BLaER1 treated with 17β-estradiol and CSF1 and Interleukin-3, amounts not matched to agents 10 nM and 100 nM (cell line): ENCODE data around the gene LIN7A.

Experiments used
- H3K27ac ChIP-seq, 11 experiments: shearing (Covaris generic); formaldehyde crosslinking; 2 replicates each; pipeline ENCODE4 v1.8.1; 2022
- H3K27me3 ChIP-seq, 11 experiments: shearing (Covaris generic); formaldehyde crosslinking; 2 replicates each; pipeline ENCODE4 v1.8.1; 2022
- H3K36me3 ChIP-seq, 11 experiments: shearing (Covaris generic); formaldehyde crosslinking; 2 replicates each; pipeline ENCODE4 v1.8.1; 2022
- H3K4me1 ChIP-seq, 10 experiments: shearing (Covaris generic); formaldehyde crosslinking; 2 replicates each; pipeline ENCODE4 v1.8.1; 2022
- H3K4me2 ChIP-seq, 11 experiments: shearing (Covaris generic); formaldehyde crosslinking; 2 replicates each; pipeline ENCODE4 v1.8.1; 2022
- H3K4me3 ChIP-seq, 10 experiments: shearing (Covaris generic); formaldehyde crosslinking; 2 replicates each; pipeline ENCODE4 v1.8.1; 2022
- H3K9ac ChIP-seq, 11 experiments: shearing (Covaris generic); formaldehyde crosslinking; 2 replicates each; pipeline ENCODE4 v1.8.1; 2022
- H3K9me3 ChIP-seq, 11 experiments: shearing (Covaris generic); formaldehyde crosslinking; replicated peaks in 1 of 11; 2 replicates each; pipeline ENCODE4 v1.8.1; 2022
- H4K20me1 ChIP-seq, 11 experiments: shearing (Covaris generic); formaldehyde crosslinking; 2 replicates each; pipeline ENCODE4 v1.8.1; 2022
- Cebpa-rat ChIP-seq, 11 experiments: shearing (Covaris generic); IDR thresholded peaks; 2 replicates each; pipeline ENCODE4 v1.8.1; 2022

Gene LIN7A

DNA sequence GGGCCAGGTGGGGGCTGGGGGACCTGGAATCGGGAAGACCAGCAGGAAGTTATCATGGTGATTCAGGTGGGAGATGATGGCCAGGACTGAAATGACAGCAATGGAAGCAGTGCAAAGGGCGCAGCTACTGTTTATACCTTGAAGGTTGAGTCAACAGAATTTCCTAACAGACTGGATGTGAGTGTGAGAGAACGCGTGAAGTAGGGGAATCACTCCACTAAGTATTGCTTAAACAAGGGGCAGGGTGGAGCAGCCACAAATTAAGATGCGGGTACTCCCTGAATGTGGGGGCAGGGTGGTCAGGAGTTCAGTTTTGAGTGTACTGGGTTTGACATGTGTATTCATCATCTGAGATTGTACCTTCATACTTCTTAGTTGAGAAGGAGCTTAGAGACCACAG, 175.9 kb downstream of the LIN7A start:
- Histone ChIP-seq H4K20me1 (no peaks in the 10 kb centered on the region), H3K27ac (no peak overlapping the region), H3K9me3 (no peaks in the 10 kb centered on the region), H3K4me1 (no peaks in the 10 kb centered on the region), H3K4me2 (no peak overlapping the region), H3K27me3 (no peaks in the 10 kb centered on the region), H3K4me3 (no peak overlapping the region), H3K36me3 (no peaks in the 10 kb centered on the region), H3K9ac (no peak overlapping the region)
- no peak for TF ChIP-seq Cebpa-rat (IDR thresholded peaks at IDR 0.05)

DNA sequence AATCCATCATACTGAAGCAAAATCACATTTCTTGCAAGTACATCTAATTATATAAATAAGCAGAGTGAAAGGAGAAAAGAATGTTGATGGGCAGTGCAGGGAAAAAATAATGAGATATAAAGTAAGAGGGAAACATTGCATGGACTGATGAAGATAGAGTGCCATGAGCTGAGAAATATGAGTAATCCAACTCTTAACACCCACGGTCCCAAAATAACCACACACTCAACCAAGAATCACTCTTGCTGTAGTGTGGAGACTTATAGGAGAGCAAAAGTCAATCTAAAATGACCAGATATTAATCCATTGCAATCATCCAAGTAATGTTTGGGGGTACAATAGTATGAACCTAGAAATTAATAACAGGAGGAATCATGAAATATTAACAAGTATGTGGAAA, 180.9 kb downstream of the LIN7A start:
- TF ChIP-seq Cebpa-rat (IDR thresholded peaks at IDR 0.05) = no peak
- no peak overlapping the region for H3K4me3 ChIP-seq
- H3K9ac ChIP-seq = no peak overlapping the region
- H3K27me3 ChIP-seq = no peaks in the 10 kb centered on the region
- no peaks in the 10 kb centered on the region for H3K4me1 ChIP-seq
- no peaks in the 10 kb centered on the region for H4K20me1 ChIP-seq
- no peak overlapping the region for H3K27ac ChIP-seq
- no peaks in the 10 kb centered on the region for H3K36me3 ChIP-seq
- no peaks in the 10 kb centered on the region for H3K9me3 ChIP-seq
- H3K4me2 ChIP-seq = 0 out of 22 replicates have a peak overlapping the region, but pooled peaks of 1 of the 11 experiments have one; percentile 4

DNA sequence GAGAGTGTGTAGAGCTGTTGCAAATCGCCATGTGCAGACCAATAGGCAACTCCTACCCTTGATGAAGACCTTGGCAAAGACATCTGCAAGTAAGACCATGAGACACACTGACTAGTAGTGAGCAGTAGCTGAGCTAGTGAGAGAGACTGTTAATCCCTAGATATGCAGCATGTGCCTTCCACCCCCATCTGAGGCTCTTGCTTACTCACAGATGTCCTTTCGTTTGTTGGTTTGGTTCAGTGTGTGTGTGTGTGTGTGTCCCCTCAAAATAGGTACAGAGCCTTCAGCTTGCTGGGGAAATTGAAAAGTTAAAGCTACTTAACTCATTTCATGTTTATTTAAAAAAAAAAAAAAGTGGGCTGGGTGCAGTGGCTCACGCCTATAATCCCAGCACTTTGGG, 183.5 kb downstream of the LIN7A start:
- H3K4me2 ChIP-seq = no peak overlapping the region
- no peaks in the 10 kb centered on the region for H4K20me1 ChIP-seq
- H3K4me1 ChIP-seq = no peaks in the 10 kb centered on the region
- H3K4me3 ChIP-seq = no peak overlapping the region
- no peak for TF ChIP-seq Cebpa-rat (IDR thresholded peaks at IDR 0.05)
- H3K36me3 ChIP-seq = no peaks in the 10 kb centered on the region
- no peaks in the 10 kb centered on the region for H3K9me3 ChIP-seq
- no peaks in the 10 kb centered on the region for H3K27me3 ChIP-seq
- no peak overlapping the region for H3K9ac ChIP-seq
- no peak overlapping the region for H3K27ac ChIP-seq

DNA sequence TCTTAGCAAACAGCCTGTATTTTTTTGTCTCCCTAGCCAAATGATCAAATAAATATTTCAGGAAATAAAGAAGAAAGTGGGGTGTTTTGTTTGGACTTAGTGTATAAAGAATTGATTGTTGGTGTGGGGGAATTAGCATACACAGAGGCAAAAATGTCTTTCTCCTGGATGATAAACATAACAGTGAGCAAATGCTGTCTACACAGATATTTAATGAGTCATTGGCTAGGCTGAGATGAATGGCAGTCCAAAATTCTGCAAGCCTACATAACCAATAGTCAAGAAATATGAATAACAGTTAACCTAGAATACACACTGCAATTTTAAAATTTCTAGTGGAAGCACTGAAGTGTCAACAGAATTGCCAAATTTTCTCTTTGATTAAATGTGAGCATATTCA, 185.3 kb downstream of the LIN7A start:
- TF ChIP-seq Cebpa-rat (IDR thresholded peaks at IDR 0.05) = no peak

DNA sequence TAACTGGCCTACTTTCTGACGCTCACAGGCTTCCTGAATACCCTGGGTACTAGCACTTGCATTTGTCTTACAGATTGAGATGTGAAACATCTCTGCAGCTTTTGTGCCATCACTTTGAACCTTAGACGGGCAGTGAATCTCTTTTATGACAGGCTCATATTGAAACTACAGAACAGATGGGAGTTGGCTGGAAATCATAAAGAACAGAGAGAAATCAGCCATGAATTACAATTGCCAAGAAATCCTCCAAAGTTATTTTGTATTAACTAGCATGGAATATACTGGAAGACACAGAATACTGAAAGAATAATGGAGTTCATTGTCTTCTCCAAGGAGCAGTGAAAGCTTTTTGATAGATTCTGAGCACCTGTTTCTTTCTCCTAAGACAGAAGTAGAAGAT, 188.3 kb downstream of the LIN7A start:
- Histone ChIP-seq H3K9ac (no peak overlapping the region), H3K27ac (no peak overlapping the region), H3K4me2 (no peak overlapping the region), H3K36me3 (no peaks in the 10 kb centered on the region), H3K9me3 (no peaks in the 10 kb centered on the region), H3K27me3 (no peaks in the 10 kb centered on the region), H4K20me1 (no peaks in the 10 kb centered on the region), H3K4me3 (no peak overlapping the region), H3K4me1 (no peaks in the 10 kb centered on the region)
- TF ChIP-seq Cebpa-rat (IDR thresholded peaks at IDR 0.05) = no peak

More for the DNA sequence above, 185.3 kb downstream of the LIN7A start:
- Histone ChIP-seq H3K9me3 (no peaks in the 10 kb centered on the region), H3K27ac (no peak overlapping the region), H3K36me3 (no peaks in the 10 kb centered on the region), H3K9ac (no peak overlapping the region), H3K27me3 (no peaks in the 10 kb centered on the region), H4K20me1 (no peaks in the 10 kb centered on the region), H3K4me2 (no peak overlapping the region), H3K4me1 (no peaks in the 10 kb centered on the region), H3K4me3 (no peak overlapping the region)

DNA sequence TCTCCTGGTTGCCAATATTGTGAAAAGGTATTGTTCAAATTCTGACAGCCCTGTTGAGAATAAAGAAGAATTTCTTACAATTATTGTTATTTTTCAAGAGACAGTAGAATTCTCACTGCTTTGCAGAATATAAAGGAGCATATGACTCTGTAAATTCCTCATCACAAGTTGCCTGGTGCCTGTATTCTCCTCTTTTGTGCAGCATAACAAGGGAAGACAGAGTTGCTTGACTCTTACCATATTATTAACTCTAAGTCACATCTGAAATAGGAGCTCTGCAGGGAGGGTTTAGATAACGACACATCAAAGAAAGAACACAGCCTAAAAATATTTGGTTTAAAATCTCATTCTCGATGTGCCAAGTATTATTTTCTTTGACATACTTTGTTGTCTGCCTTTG, 189.9 kb downstream of the LIN7A start:
- no peaks in the 10 kb centered on the region for H3K4me1 ChIP-seq
- no peak overlapping the region for H3K4me2 ChIP-seq
- H4K20me1 ChIP-seq = no peaks in the 10 kb centered on the region
- H3K36me3 ChIP-seq = no peaks in the 10 kb centered on the region
- TF ChIP-seq Cebpa-rat (IDR thresholded peaks at IDR 0.05) = no peak
- no peak overlapping the region for H3K27ac ChIP-seq
- H3K4me3 ChIP-seq = no peak overlapping the region
- H3K9me3 ChIP-seq = no peaks in the 10 kb centered on the region
- H3K9ac ChIP-seq = no peak overlapping the region
- no peaks in the 10 kb centered on the region for H3K27me3 ChIP-seq

DNA sequence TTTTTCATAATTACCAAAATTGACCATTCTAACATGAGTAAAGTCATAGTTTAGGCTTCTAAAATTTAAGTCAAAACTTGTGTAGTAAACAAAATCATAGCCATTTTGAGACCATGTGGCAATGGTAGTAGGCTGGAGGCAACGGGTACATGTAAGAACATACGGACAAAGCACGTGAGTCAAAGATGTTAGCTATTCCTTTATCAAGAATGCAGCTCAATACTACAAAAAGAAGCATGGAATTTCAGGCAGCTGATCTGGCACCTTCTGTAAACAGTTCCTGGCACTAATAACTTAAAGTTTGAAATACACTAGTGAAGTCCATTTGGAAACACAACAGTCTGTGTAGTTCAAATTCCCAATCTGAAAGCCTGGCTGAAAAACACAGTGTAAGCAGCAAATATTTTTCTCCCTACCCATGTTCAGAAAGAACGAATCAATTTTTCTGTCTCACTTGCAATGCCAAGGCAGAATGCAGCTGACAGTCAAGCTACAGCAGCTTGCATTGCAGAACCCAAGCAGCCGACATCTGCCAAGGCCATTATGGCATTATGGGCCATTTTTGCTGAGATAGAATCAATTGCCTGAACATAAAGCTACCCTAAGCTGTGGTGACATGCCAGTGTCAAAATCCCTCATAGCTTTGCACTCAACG, 191.8 kb downstream of the LIN7A start:
- Histone ChIP-seq H3K4me3 (no peak overlapping the region), H3K27me3 (no peaks in the 10 kb centered on the region), H3K4me1 (no peaks in the 10 kb centered on the region), H4K20me1 (no peaks in the 10 kb centered on the region), H3K4me2 (no peak overlapping the region), H3K9me3 (no peaks in the 10 kb centered on the region), H3K36me3 (no peaks in the 10 kb centered on the region), H3K9ac (no peak overlapping the region), H3K27ac (no peak overlapping the region)
- TF ChIP-seq Cebpa-rat (IDR thresholded peaks at IDR 0.05) = no peak
